ENCODE results near the gene CELSR1.

The CELSR1 gene

GRCh38 chr22:46364341-46365165 is 172.9 kb downstream of the CELSR1 start:
- no peak for TF ChIP-seq CTCF (IDR thresholded peaks at IDR 0.05; ENCODE audit: borderline replicate concordance, insufficient read depth, low read depth, low read length)
- H3K4me3 ChIP-seq (ENCODE audit: low read depth, low read length), result no peak overlapping the region

DNA sequence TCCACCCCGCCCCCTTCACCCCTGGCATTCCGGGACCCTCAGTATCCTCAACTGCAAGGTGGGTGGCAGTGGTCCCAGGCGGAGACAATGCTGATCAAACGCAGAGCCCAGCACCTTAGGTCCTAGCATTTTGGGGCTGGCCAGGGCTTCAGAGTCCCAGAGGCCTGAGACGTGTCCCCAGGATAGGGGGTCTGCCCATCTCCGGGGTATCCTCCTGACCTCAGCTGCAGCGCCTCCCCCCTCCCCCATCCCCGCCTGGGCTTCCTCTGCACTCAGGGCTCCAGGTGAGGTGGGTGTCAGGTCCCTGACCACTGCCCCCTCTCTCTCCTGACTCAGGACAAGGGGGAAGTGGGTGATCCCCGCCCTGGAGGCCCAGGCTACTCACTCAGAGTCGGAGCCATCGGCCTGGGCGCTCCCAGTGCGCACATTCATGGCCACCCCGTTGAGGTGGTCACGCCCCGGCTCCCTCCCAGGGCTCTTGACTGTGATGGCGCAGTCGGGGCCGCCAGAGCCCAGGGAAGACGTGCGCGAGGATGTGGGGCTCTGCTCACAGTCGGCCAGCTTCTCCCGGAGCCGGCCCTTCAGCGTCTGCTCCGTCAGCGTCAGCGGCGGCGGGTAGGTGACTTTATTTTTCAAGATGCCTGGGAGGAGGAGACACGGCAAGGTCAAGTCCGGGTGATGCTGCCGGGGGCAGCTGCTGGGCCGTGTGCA is 173.7 kb downstream of the CELSR1 start:
- H3K4me3 ChIP-seq (ENCODE audit: low read depth, low read length), result no peak overlapping the region
- no peak for TF ChIP-seq CTCF (IDR thresholded peaks at IDR 0.05; ENCODE audit: borderline replicate concordance, insufficient read depth, low read depth, low read length)

GRCh38 chr22:46362934-46363515 is 174.4 kb downstream of the CELSR1 start:
- no peak overlapping the region for H3K4me3 ChIP-seq (ENCODE audit: low read depth, low read length)
- no peak for TF ChIP-seq CTCF (IDR thresholded peaks at IDR 0.05; ENCODE audit: borderline replicate concordance, insufficient read depth, low read depth, low read length)

GRCh38 chr22:46362203-46362933 is 175.1 kb downstream of the CELSR1 start:
- TF ChIP-seq CTCF (IDR thresholded peaks at IDR 0.05; ENCODE audit: borderline replicate concordance, insufficient read depth, low read depth, low read length), result no peak
- no peak overlapping the region for H3K4me3 ChIP-seq (ENCODE audit: low read depth, low read length)

- H3K4me3 ChIP-seq (ENCODE audit: low read depth, low read length), result no peak overlapping the region
- TF ChIP-seq CTCF (IDR thresholded peaks at IDR 0.05; ENCODE audit: borderline replicate concordance, insufficient read depth, low read depth, low read length), result no peak
Observed at GRCh38 chr22:46361826-46362202, 175.6 kb downstream of the CELSR1 start.

GRCh38 chr22:46360891-46361290 is 176.5 kb downstream of the CELSR1 start:
- H3K4me3 ChIP-seq (ENCODE audit: low read depth, low read length), result no peak overlapping the region
- TF ChIP-seq CTCF (IDR thresholded peaks at IDR 0.05; ENCODE audit: borderline replicate concordance, insufficient read depth, low read depth, low read length), result no peak
